Tibial artery (tissue), 4 donors: ENCODE measurements around the gene TXLNA.

Experiments
- DNase-seq, 2 donors: peaks; one replicate each; pipeline ENCODE4 v3.0.0-alpha.2; 2019
- H3K27ac ChIP-seq, 2 donors: fragments of 200-600 bp; sonication (generic) in 1 of 2; 1 replicate in 1 of 2; 2 replicates in 1 of 2; pipeline ENCODE4 v1.5.1; 2018 to 2019; ENCODE audit warnings: mild to moderate bottlenecking in 1 of 2
- H3K27me3 ChIP-seq, 2 donors: fragments of 200-600 bp; sonication (generic) in 1 of 2; one replicate each; pipeline versions ENCODE4 v1.5.1 to v1.6.0; 2016 to 2019
- H3K36me3 ChIP-seq, 3 donors: fragments of 200-600 bp; sonication (generic) in 2 of 3; one replicate each; pipeline ENCODE4 v1.5.1; 2016 to 2019; ENCODE audit warnings: mild to moderate bottlenecking in 2 of 3
- H3K4me1 ChIP-seq, 4 donors: fragments of 200-600 bp; sonication (generic) in 2 of 4; 1 replicate in 3 of 4; 2 replicates in 1 of 4; pipeline ENCODE4 v1.5.1; 2016 to 2019
- H3K4me3 ChIP-seq, 2 donors: fragments of 200-600 bp; sonication (generic) in 1 of 2; 1 replicate in 1 of 2; 2 replicates in 1 of 2; pipeline ENCODE4 v1.5.1; 2018 to 2019; ENCODE audit warnings: mild to moderate bottlenecking in 2 of 2
- H3K9me3 ChIP-seq, 3 donors: fragments of 200-600 bp; sonication (generic) in 1 of 3; one replicate each; pipeline ENCODE4 v1.5.1; 2016 to 2019
- intact Hi-C: fragments of 100-400 bp; cut with DNase I; formaldehyde crosslinking; loops from one replicate; pipeline ENCODE4 v1.15.0; 2023; ENCODE audit warnings: low total_unique reads
- TF ChIP-seq, protein P1 (sequence below), 2 experiments: fragments of 200-600 bp in 1 of 2; fragments of 450-650 bp in 1 of 2; IDR thresholded peaks; one replicate each; pipeline ENCODE4 v1.5.1; 2017 to 2019; ENCODE audit warnings: antibody characterized with exemption in 2 of 2, mild to moderate bottlenecking in 1 of 2, moderate library complexity in 1 of 2

The TXLNA gene

DNA sequence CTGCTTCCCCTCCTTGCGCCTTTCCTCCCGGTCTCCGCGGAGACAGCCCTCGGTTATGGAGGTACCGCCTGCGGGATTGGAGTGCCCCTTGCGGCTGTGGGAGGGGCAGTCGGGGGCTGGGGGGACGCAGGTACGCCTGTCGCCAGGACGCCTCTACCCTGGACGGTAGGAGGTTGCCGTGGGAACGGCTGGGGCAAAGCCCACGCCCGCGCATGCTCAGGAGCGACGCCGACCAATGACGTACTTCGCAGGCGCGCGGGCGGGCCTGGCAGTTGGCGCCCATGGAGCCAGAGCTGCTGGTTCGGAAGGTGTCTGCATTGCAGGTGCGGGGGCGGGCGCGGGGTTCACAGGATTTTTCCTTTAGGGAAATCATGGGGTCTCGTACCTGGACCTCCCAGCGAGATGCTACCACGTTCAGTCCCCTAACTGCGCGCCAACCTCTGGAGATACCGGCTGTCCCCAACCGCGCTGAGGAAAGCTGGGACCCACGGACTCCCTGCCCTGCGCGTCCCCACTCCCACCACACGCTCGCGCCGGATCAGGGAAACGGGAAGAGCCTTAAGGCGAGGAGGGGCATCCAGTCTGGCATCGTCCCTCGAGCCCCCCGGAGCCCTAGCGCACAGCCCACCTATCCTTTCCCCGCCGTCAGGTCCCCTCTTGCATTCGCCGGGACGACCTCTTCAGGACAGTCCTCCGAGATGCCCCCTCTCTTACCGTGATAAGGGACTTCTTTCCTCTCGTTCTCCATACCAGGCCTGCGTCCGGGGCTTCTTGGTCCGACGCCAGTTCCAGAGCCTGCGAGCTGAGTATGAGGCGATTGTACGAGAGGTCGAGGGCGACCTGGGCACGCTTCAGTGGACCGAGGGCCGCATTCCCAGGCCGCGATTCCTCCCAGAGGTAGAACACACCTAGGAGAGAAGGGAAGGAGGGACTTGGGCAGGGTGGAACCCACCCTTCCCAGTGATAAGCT, 26.2 kb downstream of the TXLNA start, which contains the start of gene IQCC:
Gene IQCC, plus strand, starts transcription at position 271 of the 970 bp plus-strand sequence. Its CDS starts 11 bp downstream, at position 282.
- H3K4me1 ChIP-seq = peaks cover 0 to 33% (median 22%) of the 10 kb centered on the region in 4 donors
- TF ChIP-seq, protein P1, sequence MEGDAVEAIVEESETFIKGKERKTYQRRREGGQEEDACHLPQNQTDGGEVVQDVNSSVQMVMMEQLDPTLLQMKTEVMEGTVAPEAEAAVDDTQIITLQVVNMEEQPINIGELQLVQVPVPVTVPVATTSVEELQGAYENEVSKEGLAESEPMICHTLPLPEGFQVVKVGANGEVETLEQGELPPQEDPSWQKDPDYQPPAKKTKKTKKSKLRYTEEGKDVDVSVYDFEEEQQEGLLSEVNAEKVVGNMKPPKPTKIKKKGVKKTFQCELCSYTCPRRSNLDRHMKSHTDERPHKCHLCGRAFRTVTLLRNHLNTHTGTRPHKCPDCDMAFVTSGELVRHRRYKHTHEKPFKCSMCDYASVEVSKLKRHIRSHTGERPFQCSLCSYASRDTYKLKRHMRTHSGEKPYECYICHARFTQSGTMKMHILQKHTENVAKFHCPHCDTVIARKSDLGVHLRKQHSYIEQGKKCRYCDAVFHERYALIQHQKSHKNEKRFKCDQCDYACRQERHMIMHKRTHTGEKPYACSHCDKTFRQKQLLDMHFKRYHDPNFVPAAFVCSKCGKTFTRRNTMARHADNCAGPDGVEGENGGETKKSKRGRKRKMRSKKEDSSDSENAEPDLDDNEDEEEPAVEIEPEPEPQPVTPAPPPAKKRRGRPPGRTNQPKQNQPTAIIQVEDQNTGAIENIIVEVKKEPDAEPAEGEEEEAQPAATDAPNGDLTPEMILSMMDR (IDR thresholded peaks at IDR 0.05) = no peak
- peak; percentile 78 to 91 for DNase-seq
- H3K4me3 ChIP-seq = peak within 1 kb of the TSS; percentile 52 to 71
- no peaks in the 10 kb centered on the region for H3K36me3 ChIP-seq
- H3K27ac ChIP-seq = peak within 1 kb of the TSS; percentile 53 to 60
- H3K27me3 ChIP-seq = no peaks in the 10 kb centered on the region
- intact Hi-C loops = loop anchor here (5.0 kb wide), 1 partner anchor 37 kb away; no protein-coding TSS in a partner anchor
- no peaks in the 10 kb centered on the region for H3K9me3 ChIP-seq

DNA sequence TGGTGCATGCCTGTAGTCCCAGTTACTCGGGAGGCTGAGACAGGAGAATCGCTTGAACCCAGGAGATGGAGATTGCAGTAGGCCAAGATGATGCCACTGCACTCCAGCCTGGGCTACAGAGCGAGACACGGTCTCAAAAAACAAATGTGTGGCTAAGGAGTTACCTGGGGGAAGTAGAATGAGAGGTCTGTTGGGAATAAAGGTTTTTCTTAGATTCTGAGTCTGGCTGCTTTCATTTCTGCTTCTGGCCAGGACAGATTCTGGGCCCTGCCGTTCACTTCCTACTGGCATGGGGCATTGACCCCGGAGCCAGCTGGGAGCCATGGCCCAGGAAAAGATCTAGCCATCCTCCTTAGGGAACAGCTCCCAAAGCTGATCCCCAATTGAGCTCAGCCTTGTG, 29.0 kb downstream of the TXLNA start:
- no peaks in the 10 kb centered on the region for H3K27me3 ChIP-seq
- peaks cover 0 to 16% (median 13%) of the 10 kb centered on the region in 4 donors for H3K4me1 ChIP-seq
- no peak for DNase-seq
- H3K4me3 ChIP-seq = no peak overlapping the region
- H3K9me3 ChIP-seq = no peaks in the 10 kb centered on the region
- peaks cover 0 to 7% (median 0%) of the 10 kb centered on the region in 3 donors for H3K36me3 ChIP-seq
- TF ChIP-seq, protein P1 (IDR thresholded peaks at IDR 0.05) = no peak
- intact Hi-C loops = loop anchor here (5.0 kb wide), 1 partner anchor 34 kb away; no protein-coding TSS in a partner anchor
- no peak overlapping the region for H3K27ac ChIP-seq

DNA sequence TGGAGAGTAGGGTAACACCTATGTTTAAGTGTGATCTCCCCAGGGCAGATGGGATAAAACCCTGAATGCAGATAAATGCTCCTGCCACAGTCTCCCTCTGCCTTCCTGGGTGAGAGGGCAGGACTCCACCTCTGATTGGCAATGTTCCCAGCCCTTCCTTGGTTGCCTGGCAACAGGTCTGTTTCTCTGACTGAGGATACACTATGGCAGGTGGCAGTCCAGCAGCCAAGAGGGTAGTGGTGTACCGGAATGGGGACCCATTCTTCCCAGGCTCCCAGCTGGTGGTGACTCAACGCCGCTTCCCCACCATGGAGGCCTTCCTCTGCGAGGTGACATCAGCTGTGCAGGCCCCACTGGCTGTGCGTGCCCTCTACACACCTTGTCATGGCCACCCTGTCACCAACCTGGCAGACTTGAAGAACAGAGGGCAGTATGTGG, 29.4 kb downstream of the TXLNA start, which contains the start of gene DCDC2B:
Gene DCDC2B, plus strand, starts transcription at position 199 of the 438 bp plus-strand sequence. Its CDS starts 5 bp downstream, at position 204.
- intact Hi-C loops = loop anchor here (5.0 kb wide), 1 partner anchor 33 kb away; no protein-coding TSS in a partner anchor
- TF ChIP-seq, protein P1 (IDR thresholded peaks at IDR 0.05) = no peak
- no peak within 1 kb of the TSS for H3K4me3 ChIP-seq
- DNase-seq = no peak
- peaks cover 0 to 11% (median under 1%) of the 10 kb centered on the region in 3 donors for H3K36me3 ChIP-seq
- H3K27me3 ChIP-seq = no peaks in the 10 kb centered on the region
- H3K27ac ChIP-seq = no peak within 1 kb of the TSS
- peaks cover 0 to 16% (median 13%) of the 10 kb centered on the region in 4 donors for H3K4me1 ChIP-seq
- no peaks in the 10 kb centered on the region for H3K9me3 ChIP-seq

DNA sequence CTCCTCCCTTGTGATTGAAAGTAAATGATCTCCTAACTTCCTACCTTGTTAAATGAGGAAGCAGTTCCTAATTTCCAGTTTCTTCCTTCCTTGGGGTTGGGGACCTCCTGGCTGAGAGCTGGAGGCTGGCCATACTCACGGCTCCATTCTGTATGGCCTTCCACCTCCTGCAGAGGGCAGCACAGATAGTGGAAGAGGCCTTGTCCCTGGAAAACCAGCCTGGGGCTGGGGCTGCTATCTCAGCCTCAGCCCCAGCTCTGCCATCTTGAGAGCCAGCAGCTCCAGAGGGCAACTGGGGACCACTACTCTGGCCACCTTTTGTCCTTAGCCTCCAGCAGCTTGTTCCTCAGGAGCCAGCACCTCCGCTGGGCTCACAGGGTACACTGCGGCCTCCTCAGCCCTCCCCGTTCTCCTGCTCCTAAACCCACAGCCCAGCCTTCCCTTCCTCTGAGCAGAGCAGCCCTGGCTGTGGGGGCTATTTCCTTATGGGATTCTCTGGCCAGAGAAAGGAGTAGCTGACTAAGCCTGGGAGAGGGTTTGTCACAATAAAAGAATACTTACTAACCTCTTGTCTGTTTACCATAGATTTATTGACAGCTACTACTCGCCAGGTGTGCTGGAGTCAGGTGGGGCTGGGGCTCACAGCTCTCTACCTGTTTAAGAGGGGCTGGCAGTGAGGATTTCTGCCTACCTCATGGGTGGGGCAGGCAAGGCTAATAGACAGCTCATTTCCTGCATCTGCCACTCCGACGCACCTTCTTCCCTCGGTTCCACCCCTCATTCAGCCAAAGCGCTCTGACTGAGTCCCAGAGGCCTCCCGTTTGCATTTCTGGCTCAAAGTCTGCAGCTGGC, 36.4 kb downstream of the TXLNA start:
- no peak overlapping the region for H3K4me3 ChIP-seq
- no peaks in the 10 kb centered on the region for H3K9me3 ChIP-seq
- peaks cover 30 to 71% (median 35%) of the 10 kb centered on the region in 3 donors for H3K36me3 ChIP-seq
- H3K4me1 ChIP-seq = peaks cover 0 to 12% (median 8%) of the 10 kb centered on the region in 4 donors
- intact Hi-C loops = no loop called here
- H3K27ac ChIP-seq = no peak overlapping the region
- TF ChIP-seq, protein P1 (IDR thresholded peaks at IDR 0.05) = peak; percentile 55 to 63
- no peaks in the 10 kb centered on the region for H3K27me3 ChIP-seq
- DNase-seq = peak in 1 of 2 donors; percentile 40

DNA sequence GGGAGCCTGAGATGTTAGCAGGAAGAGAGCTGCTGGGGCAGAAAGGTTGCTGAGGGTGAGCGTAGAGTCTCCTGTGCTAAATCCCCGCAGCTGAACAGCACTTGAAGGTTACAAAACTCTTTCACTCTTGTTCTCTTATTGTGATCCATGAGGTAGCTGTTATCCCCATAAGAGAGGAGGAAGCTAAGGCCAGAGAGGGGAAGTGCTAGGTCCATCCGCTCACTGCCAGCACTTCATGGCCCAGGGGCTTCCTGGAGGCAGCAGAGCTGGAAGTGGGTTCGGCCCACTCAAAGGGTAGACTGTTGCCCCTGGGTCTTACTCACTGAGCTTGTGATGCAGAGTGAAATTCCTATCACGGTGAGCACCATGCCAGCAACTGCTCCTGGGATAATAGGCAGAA, 37.1 kb downstream of the TXLNA start:
- no peak for DNase-seq
- peaks cover 30 to 71% (median 35%) of the 10 kb centered on the region in 3 donors for H3K36me3 ChIP-seq
- H3K27me3 ChIP-seq = no peaks in the 10 kb centered on the region
- H3K4me1 ChIP-seq = peaks cover 0 to 19% (median 15%) of the 10 kb centered on the region in 4 donors
- H3K27ac ChIP-seq = no peak overlapping the region
- TF ChIP-seq, protein P1 (IDR thresholded peaks at IDR 0.05) = no peak
- no peaks in the 10 kb centered on the region for H3K9me3 ChIP-seq
- no peak overlapping the region for H3K4me3 ChIP-seq
- intact Hi-C loops = no loop called here
